IPS-11a (cell line): Measurements from ENCODE around the gene RCSD1.

Source experiments
- H3K4me3 ChIP-seq: one replicate; pipeline ENCODE4 v1.5.1; 2013; ENCODE audit warnings: low read depth, low read length, control low read depth

RCSD1 gene

DNA sequence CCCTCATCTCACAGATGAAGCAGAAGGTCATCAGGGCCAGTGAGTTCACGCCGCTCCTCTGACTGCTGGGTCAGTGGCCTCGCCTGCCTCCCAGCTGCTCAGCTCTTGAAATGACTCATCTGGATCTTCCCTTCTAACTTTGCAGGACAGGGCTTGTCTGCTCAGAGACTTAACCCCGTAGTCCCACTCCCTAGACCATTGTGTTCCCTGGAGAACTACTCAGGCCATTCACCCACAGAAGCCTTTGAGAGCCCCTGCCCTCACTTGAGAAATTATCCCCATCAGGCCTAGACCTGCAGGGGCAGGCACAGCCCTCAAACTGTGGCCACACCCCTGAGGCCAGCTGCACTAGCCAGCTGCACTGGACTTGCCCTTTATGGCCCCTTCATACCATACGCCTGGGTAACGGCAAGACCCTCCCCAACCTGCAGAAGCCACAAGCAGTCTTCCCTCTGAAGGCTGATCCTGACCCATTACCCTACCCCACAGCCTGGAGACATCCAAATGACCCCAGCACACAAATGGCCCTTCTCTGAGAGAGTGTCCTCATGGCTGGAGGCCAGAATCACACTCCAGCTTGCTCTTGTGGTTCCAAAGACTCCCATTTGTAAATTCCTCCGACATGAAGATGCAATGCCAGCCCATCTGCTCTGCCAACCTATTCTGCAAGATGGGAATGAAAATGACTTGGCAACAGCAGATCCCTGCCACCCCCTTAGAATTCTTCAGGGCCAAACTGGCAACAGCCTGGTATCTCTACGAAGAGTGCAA, 33.2 kb downstream of the RCSD1 start:
- H3K4me3 ChIP-seq: no peak overlapping the region

DNA sequence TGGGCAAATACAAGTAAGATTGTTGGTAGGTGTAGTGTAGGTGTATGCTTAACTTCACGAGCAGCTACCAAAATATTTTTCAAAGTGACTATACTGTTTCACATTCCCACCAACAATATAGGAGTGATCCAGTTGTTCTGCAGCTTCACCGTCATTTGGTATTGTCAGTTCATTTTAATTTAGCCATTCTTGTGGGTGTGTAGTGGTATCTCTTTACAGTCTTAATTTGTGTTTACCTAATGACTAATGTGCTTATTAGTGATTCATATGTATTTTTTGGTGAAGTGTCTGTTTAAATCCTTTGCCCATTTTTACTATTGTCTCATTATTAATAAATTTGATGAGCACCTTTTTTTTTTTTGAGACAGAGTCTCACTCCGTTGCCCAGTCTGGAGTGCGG, 35.4 kb downstream of the RCSD1 start:
- no peak overlapping the region for H3K4me3 ChIP-seq

DNA sequence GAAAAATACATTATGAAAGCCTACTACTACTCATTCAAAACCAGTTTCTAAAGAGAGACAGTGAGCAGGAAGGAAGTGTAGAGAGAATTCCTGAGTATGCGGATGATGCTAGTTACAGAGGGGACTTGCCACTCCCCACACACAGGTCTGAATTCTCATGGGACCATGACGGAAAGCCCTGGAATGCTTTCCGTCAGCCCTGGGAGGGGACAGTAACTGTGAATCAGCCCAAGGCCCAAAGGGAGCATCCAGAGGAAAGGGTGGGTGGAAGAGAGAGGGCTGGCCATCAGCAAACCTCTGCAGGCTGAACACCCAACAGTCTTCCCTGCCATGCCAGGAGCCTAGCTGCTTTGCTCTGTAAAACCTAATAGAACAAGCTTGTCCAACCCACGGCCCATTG, 36.4 kb downstream of the RCSD1 start:
- H3K4me3 ChIP-seq: no peak overlapping the region

DNA sequence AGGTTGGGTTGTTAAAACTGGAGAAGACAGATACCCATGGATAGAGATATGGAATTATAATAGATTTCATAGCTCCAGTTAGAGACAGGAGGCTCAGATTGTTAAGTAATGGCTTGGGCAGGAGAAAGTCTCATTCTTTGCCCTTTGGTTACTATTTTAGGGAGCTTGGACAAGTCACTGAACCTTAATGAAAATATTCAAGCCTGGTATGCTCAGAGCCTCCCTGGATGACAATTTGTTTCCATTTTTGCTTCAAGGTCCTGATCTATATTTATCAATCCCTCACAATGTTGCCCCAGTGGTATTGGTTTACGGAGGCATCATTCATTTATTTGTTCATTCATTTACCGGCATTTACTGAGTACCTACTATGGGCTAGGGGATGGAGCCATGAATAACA, 37.5 kb downstream of the RCSD1 start:
- H3K4me3 ChIP-seq: no peak overlapping the region

DNA sequence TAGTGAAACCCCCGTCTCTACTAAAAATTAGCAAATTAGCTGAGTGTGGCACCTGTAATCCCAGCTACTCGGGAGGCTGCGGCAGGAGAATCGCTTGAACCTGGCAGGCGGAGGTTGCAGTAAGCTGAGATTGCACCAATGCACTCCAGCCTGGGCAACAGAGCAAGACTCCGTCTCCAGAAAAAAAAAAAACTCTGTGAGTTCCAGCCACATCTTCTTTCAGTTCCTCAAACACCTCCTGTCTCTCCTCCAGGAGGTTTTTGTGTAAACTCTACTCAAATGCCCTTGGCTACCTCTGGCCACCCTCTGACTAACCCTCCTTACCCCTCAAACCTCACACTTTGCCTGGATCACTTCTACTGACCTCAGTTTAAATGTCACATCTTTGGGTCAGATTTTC, 38.1 kb downstream of the RCSD1 start:
- H3K4me3 ChIP-seq: no peak overlapping the region

DNA sequence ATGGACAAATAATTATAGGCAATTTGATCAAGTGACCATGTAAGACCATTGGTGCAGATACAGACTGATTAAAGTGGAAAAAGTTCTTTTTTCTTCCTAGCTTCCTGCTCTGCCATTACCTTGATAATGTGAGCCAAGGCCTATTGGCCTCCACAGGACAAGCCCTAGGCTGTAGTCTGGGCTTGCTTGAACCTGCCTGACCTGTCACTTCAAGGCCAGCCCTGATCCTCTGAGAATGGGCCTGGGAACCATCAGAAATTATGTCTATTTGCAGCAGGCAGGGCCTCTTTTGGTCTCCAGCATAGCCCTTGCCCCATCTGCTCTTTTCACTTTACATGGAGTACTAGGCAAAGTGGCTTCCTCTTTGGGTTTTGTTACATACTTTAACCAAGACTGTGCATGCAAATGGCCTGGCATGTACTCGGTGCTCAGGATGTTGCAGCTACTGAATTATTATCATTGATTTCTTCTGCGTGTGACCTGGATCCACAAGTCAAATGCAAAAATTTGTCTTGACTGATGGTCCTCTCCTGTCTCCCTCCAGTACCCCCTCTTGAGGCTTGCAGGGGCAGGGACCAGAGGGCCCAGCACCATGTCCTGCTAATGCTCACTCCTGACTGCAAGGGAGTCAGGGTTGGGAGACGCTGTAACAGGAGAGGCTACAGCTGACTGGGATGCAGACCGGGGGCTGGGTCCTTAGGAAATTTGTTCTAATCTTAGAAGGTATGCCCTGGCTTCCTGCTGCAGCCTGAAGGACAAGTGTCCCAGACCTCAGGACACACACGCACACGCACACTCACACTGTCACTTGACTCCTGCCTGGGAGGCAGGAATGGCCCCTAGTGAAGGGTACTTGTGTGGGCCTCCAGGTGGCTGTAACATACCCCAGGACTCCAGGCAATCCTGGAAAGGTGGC, 39.4 kb downstream of the RCSD1 start:
- no peak overlapping the region for H3K4me3 ChIP-seq

DNA sequence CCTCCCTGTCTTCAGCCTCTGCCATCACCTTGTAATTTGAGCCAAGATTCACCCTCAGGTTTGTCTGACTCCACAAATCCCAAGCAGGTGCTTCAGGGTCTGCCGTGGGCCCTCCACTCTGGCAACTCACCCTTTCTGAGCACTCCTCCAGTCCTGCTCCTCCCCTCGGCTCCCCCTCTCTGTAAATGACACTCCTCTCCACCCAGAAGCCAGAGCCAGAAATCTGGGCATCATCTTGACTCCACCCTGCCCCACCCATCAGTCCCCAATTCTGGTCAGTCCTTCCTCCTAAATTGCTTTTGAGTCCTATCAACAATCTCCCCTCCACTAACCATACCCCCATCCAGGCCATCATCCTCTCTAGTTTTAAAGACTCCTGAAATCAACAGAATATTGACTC, 40.5 kb downstream of the RCSD1 start:
- no peak overlapping the region for H3K4me3 ChIP-seq

DNA sequence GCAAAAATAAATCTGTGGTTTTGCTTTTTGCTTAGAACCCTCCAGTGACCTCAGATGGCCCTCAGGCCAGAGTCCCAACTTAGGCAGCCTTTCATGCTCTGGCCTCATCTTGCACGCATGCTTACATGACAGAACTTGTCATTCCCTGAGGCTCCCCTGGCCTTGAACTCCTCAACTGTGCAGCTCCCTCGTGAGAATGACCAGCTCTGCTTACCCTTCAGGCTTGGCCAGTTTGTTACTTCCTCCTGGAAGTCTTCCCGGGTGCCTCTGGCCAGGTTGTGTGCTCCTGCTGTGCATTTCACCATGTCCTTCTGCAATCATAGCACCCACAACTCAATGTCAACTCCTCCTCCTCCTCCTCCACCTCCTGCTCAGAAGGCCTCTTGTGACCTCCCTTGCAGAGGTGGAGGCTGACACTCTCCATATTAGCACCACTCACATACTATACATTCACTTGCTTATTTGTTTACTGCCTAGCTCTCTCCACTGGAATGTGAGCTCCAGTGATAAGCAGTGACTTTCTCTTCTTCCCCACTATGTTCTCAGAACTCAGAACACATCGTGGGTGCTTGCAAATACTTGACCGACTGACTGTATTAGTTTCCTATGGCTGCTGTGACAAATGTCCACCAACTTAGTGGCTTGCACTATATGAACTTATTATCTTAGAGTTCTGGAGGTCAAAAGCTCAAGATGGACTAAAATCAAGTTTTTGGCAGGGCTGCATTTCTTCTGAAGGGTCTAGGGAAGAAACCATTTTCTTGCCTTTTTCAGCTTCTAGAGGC, 41.9 kb downstream of the RCSD1 start:
- no peak overlapping the region for H3K4me3 ChIP-seq

DNA sequence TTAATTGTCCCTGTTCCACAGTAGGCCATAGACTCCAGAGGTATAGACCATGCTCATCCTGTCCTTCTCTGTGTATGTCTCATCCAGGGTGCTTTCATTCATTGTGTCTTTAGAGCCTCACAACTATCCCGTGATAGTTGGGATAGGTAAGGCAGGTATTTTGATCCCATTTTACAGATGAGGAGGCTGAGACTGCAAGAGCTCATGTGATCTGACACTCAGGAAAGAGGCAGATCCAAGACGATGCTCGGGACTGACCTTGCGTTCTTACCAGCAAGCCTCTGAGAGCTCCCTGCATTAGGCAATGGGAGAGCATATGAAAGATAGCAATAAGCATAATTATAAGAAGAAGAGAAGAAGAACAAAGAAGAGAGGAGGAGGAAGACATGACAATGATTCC, 42.8 kb downstream of the RCSD1 start:
- no peak overlapping the region for H3K4me3 ChIP-seq

DNA sequence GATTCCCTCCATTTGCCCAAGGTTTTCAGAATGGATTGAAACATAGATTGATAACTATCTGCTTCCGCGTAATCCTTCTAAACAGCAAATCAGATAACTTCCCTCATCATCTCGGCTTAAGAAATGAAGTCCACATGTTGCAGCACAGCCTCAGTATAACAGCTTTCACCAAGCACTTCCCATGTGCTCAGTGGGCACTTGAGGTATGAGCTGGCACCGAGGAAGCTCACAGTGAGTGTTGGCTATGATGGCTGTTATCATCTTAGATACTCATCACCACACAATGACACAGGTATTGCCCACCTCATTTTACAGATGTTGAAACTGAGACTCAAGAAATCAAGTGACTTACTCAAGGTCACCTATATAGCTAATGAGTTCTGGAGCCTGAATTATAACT, 43.2 kb downstream of the RCSD1 start:
- H3K4me3 ChIP-seq: no peak overlapping the region

DNA sequence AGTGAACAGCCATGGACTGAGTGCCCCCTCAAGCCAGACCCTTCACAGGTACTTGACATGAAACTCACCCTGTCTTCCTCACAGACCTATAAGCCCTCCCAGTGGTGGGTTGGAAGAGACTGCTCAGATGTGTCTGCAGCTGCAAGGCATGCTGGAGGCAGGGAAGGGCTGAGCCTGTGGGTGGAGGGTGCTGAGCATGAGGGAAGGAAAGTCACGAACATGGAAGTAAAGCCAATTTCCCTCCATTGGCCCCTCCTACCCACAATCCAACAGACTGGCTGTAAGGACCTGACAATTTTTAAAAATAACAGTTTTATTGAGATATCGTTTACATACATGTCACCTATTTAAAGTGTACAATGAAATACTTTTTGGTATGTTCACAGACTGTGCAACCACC, 44.1 kb downstream of the RCSD1 start:
- H3K4me3 ChIP-seq: no peak overlapping the region

DNA sequence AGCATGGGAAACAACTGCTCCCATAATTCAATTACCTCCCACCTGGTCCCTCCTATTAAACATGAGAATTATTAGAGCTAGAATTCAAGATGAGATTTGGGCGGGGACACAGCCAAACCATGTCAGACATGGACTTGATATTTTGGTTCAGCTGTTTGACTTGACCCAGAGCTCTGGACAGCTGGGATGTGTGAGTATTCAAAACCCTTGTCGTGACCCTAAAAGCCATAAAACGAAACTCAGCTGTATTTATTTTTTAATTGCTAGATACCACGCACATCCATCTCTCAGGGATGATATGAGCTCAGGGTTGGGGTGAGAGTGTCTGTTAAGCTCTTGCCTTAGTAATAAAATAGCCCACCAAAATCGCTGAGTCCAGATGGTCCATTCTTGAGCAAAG, 45.4 kb downstream of the RCSD1 start:
- no peak overlapping the region for H3K4me3 ChIP-seq

DNA sequence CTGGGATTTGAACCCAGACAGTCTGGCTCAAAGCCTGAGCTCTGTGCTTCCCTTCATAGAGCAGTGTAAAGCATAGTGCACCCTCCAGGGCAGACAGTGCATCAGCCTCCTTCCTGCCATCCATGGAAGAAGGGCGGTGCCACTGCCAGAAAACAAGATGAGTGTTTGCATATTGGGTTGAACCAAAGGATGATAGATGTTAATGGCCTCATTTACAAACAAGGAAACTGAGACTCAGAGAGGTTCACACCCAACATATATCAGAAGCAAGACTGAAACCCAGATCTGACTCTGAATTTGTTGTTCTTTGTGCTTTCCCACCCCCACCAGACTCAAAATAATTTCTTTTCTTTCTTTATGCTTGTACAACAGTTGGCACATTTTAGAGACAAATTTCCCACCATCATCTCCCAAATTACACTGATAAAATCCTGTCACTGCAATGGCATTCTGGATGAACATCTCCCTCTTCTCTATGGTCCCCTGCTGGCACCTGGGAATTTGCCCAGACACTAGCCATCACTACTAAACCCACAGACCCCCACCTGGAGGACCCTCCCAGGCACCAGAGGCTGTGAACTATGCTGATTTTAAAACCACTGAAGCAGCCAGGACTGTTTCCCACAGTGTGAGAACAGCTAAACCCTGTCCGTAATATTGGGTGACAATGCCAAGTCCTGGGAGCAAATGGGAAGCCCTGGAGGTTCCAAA, 46.3 kb downstream of the RCSD1 start:
- H3K4me3 ChIP-seq: no peak overlapping the region

DNA sequence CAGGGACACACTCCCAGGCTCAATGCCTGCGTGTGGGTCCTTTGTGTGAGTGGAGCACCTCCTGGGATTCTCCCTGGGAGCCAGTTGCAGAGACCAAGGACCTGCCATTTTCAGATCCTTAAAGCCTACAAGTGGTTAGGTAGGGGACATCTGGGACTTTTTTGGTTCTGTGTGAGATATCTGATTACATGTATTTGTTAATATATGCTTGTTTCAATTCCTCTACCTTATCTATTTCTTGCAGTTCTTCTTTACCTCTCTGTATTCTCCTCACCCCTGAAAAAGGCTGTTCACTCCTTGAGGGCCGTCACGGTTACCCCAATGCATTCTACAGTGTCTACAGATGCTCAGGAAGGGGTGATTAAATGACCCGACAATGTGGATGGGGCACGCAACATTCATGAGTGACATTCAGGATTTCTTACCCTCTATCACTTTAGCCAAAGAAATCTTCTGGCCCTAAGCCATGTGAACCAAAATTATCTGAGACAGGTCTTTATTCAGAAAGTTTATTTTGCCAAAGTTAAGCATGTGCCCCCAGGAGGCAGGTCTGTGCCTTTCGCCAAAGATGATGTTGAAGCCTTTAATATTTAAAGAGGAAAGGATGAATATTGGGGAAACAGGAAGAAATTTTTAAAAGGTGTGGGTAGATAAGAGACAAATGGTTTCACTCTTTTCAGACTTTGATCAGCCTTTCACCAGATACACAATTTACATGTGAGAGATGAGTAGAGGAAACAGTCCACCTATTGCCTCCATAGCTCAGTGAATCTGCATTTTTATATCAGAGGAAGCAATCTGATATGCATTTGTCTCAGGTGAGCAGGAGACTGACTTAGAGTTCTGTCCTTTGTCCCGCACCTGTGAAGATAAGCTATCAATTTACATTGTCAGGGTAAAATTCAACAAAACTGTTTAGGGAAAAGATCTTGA, 47.1 kb downstream of the RCSD1 start:
- H3K4me3 ChIP-seq: no peak overlapping the region

DNA sequence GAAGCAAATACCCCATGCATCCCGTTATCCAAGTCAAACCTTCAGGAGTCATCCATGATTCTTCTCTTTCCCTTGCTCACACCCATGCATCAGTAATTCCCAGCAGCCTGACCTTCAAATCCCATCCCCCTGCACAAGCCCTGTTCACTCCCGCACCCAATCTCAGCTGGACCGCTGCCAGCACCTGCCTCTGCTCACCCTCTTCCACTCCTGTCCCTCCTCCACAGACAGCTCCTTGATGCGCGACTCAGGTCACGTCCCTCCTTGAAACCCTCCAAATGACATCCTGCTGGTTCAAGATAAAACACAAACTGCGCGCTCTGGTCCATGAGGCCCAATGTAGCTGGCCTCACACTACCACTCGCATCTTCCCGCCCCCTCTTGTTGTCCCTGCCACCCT, 48.4 kb downstream of the RCSD1 start:
- no peak overlapping the region for H3K4me3 ChIP-seq

DNA sequence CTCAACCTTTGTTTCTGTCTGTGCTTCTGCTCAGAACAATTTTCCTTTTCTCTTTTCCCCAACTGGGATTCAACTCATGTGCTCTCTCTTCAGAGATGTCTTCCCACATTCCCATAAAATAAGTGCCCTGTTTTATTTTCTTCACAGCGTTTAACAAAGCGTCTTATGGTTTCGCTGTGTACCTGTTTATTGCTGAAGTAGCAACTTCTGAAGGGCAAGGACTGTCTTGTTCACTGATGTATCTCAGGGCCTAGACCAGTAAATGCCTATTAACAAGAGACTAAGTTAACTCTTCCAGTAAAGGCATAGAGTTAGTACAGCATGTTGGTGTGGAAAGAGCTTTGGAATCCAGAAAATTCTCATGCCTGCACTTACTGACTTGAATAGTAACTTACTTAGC, 48.8 kb downstream of the RCSD1 start:
- H3K4me3 ChIP-seq: no peak overlapping the region

DNA sequence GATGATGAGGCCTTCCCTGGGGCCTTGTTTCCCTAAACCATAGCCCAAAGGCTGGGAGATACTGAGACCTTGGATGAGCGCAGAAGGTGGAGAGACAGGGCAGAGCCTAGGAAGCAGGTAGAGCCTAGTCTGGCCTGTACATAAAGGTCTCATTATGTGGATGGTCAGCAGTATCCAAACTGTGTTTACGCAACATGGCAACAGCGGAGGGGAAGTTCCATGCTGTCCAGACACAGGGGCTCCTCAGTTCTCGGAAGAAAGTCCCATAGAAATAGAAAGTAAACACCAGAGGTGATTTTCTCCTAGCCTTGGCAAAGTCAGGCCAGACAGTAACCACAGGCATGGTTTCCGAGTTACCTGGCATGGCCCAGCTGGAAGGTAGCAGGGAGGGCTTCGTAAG, 49.7 kb downstream of the RCSD1 start:
- no peak overlapping the region for H3K4me3 ChIP-seq

DNA sequence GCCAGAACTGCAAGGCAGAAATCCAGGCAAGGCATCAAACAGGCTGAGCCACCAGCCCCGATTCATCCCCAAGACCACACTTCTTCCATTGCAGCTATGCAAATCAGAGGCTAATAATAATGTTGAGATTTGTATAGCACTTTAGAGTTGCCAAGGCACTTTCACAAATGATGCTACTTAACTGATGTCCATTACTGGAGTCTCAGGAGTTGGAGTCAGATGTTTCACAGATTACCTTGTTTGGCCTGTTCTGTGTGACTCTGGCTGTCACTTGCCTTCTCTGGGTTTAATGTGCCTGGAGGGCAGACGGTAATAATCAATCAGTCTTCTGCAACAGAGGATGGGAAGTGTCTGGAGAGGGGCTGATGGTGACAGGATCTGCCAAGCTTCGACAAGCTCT, 51.0 kb downstream of the RCSD1 start:
- no peak overlapping the region for H3K4me3 ChIP-seq

DNA sequence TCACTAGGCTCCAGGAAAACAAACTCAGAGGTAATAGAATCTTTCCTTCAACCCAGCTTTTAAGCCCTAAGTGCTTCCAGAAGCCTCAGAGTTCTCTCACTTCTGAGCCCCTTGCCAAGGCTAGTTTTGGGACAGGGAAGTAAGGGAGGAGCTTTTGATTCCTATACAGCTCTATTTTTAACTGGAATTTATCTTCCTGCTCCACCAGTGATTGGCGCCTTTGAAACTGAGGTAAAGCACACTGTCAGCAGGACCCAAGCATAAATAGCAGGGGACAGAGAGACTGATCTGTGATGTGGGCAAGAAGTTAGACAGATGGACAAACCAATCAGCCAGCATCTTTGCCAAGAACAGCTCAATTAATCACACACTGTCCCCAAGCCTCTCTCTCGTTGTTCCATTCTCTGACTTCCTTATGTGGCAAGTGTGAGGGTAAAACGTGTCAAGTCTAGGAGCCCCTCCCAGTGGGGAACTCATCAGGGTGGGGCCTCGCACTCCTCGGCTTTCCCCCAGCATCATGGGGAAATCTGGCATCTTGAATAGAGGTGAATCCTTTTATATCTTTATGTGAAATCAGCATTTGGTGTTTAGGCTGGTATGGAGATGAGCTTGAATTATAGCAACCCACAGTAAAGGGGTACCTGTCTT, 51.5 kb downstream of the RCSD1 start:
- no peak overlapping the region for H3K4me3 ChIP-seq
